Chondrocyte (in vitro differentiated cells): Measurements from ENCODE around the gene ANKRD2. TPM values are rescaled to one million over a fixed set of nuclear protein-coding genes. Genes with fewer than 3 reads are reported as not detected.
A peak's percentile ranks its signal among the peaks of the same experiment; 100 is the strongest.
"Not testable (repeated sequence)": the region's sequence is repeated elsewhere in the genome, so short reads cannot be mapped to it uniquely, and the experiment has no call there.

Experiments used
- DNase-seq: peaks from one replicate; pipeline ENCODE4 v3.0.0; 2021; ENCODE audit warnings: mixed read lengths, low spot score
- H3K27ac Mint-ChIP-seq: one replicate; pipeline ENCODE4 v1.8.0; 2021; ENCODE audit warnings: mild to moderate bottlenecking, moderate library complexity, mixed read lengths; ENCODE audit not compliant: unreplicated experiment
- H3K27me3 Mint-ChIP-seq: 2 replicates; pipeline ENCODE4 v1.8.0; 2021; ENCODE audit warnings: low read depth, mixed read lengths
- H3K36me3 Mint-ChIP-seq: 2 replicates; pipeline ENCODE4 v1.8.0; 2021; ENCODE audit warnings: low read depth, mixed read lengths
- H3K4me1 Mint-ChIP-seq: 2 replicates; pipeline ENCODE4 v1.8.0; 2021; ENCODE audit warnings: low read depth, mild to moderate bottlenecking, mixed read lengths
- H3K4me3 Mint-ChIP-seq: one replicate; pipeline ENCODE4 v1.8.0; 2021; ENCODE audit warnings: mild to moderate bottlenecking, moderate library complexity, mixed read lengths; ENCODE audit not compliant: unreplicated experiment
- H3K9me3 Mint-ChIP-seq: 2 replicates; pipeline ENCODE4 v1.8.0; 2021; ENCODE audit warnings: low read depth, mixed read lengths
- CTCF ChIP-seq: fragments of 200-600 bp; sonication (generic); IDR thresholded peaks from 2 replicates; pipeline ENCODE4 v1.5.0; 2021; ENCODE audit warnings: antibody characterized with exemption, mild to moderate bottlenecking, moderate library complexity
- total RNA-seq: library from RNA; stranded (reverse); gene quantifications from 3 replicates; pipeline ENCODE4 v1.2.1, GENCODE V29; 2021

Gene ANKRD2
- total RNA-seq, 1 donor from 2014 or later: 0.60 TPM

- Mint-ChIP-seq H3K9me3 (no peaks in the 10 kb centered on the region), H3K27ac (no peak overlapping the region), H3K27me3 (no peaks in the 10 kb centered on the region), H3K4me1 (peaks cover 52% of the 10 kb centered on the region), H3K36me3 (peaks cover 6% of the 10 kb centered on the region), H3K4me3 (no peak overlapping the region)
- DNase-seq: peak; percentile 19
- no peak for TF ChIP-seq CTCF
Observed at GRCh38 chr10:97573672-97574071, 1.1 kb downstream of the ANKRD2 start.

GRCh38 chr10:97574374-97575126 lies 2.0 kb downstream of the ANKRD2 start:
- Mint-ChIP-seq H3K4me1 (peaks cover 52% of the 10 kb centered on the region), H3K9me3 (no peaks in the 10 kb centered on the region), H3K27ac (peak overlapping the region; percentile 97), H3K4me3 (no peak overlapping the region), H3K27me3 (no peaks in the 10 kb centered on the region), H3K36me3 (peaks cover 5% of the 10 kb centered on the region)
- TF ChIP-seq CTCF: no peak
- DNase-seq: peak; percentile 77

GRCh38 chr10:97575127-97575668 lies 2.6 kb downstream of the ANKRD2 start:
- no peak overlapping the region for H3K4me3 Mint-ChIP-seq
- peak overlapping the region; percentile 97 for H3K27ac Mint-ChIP-seq
- TF ChIP-seq CTCF: no peak
- DNase-seq: peak; percentile 55
- H3K27me3 Mint-ChIP-seq: no peaks in the 10 kb centered on the region
- H3K36me3 Mint-ChIP-seq: peaks cover 3% of the 10 kb centered on the region
- peaks cover 52% of the 10 kb centered on the region for H3K4me1 Mint-ChIP-seq
- H3K9me3 Mint-ChIP-seq: no peaks in the 10 kb centered on the region

- not testable (repeated sequence) for H3K27me3 Mint-ChIP-seq, H3K4me3 Mint-ChIP-seq
- peak overlapping the region; percentile 24 for H3K27ac Mint-ChIP-seq
Observed at GRCh38 chr10:97576487-97576886, 3.9 kb downstream of the ANKRD2 start.

GRCh38 chr10:97577701-97578100 lies 5.1 kb downstream of the ANKRD2 start:
- Mint-ChIP-seq H3K4me3 (no peak overlapping the region), H3K4me1 (peaks cover 34% of the 10 kb centered on the region), H3K9me3 (no peaks in the 10 kb centered on the region), H3K36me3 (peaks cover 2% of the 10 kb centered on the region), H3K27ac (no peak overlapping the region), H3K27me3 (no peaks in the 10 kb centered on the region)
- TF ChIP-seq CTCF: no peak
- DNase-seq: no peak

More at GRCh38 chr10:97576487-97576886, 3.9 kb downstream of the ANKRD2 start:
- peaks cover 46% of the 10 kb centered on the region for H3K4me1 Mint-ChIP-seq
- not testable (repeated sequence) for H3K36me3 Mint-ChIP-seq, DNase-seq, H3K9me3 Mint-ChIP-seq
